C1 segment of cervical spinal cord (tissue), 14 donors: Measurements from ENCODE around the gene HSD17B4.
A peak's percentile ranks its signal among the peaks of the same experiment; 100 is the strongest.
"Not testable (repeated sequence)": the region's sequence is repeated elsewhere in the genome, so short reads cannot be mapped to it uniquely, and the experiment has no call there.

Experiments
- DNase-seq, 14 donors: peaks; one replicate each; lab custom pipeline; 2025; lab: John Stamatoyannopoulos, UW

Gene HSD17B4, protein sequence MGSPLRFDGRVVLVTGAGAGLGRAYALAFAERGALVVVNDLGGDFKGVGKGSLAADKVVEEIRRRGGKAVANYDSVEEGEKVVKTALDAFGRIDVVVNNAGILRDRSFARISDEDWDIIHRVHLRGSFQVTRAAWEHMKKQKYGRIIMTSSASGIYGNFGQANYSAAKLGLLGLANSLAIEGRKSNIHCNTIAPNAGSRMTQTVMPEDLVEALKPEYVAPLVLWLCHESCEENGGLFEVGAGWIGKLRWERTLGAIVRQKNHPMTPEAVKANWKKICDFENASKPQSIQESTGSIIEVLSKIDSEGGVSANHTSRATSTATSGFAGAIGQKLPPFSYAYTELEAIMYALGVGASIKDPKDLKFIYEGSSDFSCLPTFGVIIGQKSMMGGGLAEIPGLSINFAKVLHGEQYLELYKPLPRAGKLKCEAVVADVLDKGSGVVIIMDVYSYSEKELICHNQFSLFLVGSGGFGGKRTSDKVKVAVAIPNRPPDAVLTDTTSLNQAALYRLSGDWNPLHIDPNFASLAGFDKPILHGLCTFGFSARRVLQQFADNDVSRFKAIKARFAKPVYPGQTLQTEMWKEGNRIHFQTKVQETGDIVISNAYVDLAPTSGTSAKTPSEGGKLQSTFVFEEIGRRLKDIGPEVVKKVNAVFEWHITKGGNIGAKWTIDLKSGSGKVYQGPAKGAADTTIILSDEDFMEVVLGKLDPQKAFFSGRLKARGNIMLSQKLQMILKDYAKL

DNA sequence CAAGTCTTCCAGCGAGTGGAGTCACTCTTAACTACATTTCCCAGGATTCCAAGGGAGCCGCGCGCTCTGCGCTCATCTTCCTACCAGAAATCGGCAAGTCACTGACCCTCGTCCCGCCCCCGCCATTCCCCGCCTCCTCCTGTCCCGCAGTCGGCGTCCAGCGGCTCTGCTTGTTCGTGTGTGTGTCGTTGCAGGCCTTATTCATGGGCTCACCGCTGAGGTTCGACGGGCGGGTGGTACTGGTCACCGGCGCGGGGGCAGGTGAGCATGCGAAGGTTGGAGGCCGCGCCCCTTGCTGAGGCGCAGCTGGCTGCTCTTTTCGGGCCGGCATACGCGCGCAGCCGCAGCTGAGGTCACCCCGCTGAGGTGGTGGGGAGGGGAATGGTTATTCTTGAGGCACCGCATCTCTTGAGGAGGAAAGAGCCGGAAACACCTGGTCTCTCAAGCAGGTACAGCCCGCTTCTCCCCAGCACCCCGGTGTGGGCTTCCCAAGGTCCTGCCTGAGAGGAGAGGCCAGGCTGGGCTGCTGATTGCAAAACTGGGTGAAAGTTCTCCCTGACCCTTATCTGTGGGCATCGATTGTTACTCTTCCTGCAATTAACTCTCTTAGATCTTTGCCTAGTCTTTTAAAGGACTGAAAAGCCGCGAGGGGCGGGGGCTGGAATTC is at the start of gene HSD17B4:
TSS of gene HSD17B4 (plus strand) at position 125 of the 667 bp plus-strand sequence. CDS start at position 204, 79 bp downstream.
- DNase-seq, result peak; percentile 33 to 90 (median 84)

DNA sequence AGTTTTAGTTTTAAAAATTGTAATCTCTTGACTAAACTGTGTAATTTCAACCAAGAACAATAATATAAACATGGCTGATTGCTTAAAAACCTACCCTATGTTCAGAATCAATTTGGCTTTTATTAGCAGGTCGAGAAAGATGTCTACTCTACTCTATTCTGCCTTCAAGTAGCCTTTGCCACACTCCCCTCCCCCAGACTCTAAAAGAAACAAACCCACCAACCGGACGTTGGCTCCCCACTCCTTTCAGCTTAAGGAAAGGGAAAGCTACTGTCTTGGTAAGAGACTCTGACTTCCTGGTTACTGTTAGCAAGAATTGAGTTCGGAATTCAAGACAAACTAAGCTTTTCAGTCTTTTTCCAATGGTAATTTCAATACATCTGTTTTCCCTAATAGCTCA is 49.7 kb upstream of the HSD17B4 start:
- DNase-seq, result no peak

DNA sequence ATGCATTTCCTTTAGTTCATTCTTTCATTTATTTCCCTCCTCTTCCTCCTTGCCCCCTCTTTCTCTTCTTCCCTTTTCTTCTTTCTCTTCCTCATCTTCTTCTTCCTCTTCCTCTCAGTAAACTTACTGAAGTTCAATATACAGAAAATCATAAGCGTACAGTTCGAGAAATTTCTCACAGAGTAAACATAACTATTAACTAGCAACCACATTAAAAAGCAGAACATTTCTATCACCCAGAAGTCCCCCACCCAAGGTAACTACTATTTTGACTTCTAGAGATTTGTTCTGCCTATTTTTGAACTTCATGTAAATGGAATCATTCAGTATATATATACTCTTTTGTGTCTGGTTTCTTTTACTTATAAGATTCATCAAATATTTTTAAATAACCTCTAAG is 48.3 kb upstream of the HSD17B4 start:
- no peak for DNase-seq

DNA sequence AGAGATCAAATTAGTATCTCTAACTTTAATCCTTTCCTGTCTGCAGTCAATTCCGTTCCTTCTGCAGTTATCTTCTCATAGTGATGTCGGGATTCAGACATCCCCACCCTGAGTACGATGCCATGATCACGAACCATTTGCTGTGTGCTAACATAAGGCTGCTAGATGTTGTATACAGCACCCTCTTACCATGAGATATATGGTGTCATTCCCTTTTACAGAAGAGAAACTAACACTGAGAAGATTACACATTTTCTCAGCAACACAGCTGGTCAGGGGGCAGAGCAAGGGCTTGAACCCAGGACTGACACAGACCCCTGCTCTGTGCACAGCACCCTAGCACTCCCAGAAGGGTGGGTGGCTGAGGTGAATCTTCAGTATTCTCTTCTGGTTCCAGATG is 46.9 kb upstream of the HSD17B4 start:
- DNase-seq, result no peak

DNA sequence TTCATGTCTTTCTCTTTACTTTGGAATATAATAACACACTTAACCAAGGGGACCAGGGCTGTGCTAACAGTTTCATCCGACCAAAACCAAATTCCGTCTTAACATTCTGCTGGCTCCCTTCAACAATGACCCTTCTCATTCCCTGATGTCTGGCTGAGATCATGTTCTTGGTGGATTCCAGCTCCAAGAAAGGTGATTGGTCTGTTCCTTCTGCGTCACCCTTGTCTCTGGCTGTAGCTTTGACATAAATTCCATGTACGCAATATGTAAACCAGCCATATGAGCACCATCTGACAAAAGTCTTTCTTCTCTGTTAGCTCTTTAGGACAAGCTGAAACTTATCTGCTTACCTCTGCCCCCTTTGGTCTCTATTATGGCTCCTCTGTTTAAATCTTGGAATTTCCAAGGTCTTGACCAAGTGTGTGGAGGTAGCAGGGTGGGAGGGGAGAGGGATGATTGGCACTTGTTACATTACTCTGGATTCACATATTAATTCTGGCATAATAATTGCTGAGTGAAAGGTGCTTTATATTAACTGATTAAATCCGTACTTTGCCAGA is 45.7 kb upstream of the HSD17B4 start:
- DNase-seq, result no peak

DNA sequence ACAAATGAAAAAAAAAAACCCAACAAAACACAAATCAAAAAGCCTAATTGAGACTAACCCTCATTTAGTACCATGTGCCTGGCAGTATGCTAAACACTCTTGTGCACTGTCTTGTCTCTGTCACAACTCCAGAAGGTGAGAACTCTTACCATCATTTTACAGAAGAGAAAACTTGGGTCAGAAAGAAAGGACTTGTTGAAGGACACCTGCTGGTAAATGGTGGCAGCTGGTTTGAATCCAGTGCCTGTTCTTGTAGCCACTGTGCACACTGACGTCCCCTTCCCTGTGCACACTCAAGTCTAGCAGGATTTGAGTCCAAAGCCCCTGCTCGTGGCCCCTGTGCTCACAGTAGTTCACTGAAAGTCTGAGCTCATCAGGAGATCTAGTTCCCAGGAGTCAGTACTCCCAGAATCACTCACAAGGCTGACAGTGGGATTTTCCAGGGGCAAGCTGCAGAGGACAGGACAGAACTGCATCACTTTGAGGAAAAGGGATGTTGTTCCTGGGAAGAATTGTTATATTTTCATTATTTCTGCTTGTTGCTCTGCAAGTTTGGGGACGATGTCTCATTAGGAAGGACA is 43.0 kb upstream of the HSD17B4 start:
- DNase-seq, result no peak

DNA sequence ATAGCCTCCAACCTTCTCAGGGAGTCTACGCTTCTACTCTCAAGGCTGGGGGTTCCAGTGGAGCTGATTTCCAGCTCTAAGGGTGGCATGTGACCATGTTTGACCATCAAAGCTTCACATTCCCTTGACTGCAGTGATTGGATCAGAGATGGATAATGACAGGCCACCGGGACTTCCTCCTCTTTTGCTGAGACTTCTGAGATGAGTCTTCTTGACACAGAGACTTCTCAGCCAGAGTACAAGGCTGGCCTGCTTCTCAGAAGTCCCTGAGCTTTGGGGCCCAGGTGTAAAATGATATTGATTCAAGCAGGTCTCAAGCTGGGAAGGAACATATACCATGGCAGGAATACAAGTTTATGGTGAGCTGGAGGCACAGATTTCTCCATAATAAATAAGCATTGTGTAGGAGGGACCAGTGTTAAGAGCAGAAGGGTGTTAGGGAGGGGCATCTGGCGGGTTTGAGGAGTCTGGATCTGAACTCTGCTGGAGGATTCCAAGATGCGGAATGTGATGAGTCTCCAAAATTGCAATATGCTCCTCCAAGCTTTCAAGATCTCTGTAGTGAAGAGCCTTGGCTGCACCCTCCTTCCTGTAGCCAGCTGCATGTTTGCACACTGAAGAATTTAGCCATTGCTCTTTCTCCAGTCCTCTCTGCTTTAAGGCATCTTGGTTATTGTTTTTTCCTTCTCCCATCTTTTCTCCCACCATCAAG is 41.7 kb upstream of the HSD17B4 start:
- no peak for DNase-seq

DNA sequence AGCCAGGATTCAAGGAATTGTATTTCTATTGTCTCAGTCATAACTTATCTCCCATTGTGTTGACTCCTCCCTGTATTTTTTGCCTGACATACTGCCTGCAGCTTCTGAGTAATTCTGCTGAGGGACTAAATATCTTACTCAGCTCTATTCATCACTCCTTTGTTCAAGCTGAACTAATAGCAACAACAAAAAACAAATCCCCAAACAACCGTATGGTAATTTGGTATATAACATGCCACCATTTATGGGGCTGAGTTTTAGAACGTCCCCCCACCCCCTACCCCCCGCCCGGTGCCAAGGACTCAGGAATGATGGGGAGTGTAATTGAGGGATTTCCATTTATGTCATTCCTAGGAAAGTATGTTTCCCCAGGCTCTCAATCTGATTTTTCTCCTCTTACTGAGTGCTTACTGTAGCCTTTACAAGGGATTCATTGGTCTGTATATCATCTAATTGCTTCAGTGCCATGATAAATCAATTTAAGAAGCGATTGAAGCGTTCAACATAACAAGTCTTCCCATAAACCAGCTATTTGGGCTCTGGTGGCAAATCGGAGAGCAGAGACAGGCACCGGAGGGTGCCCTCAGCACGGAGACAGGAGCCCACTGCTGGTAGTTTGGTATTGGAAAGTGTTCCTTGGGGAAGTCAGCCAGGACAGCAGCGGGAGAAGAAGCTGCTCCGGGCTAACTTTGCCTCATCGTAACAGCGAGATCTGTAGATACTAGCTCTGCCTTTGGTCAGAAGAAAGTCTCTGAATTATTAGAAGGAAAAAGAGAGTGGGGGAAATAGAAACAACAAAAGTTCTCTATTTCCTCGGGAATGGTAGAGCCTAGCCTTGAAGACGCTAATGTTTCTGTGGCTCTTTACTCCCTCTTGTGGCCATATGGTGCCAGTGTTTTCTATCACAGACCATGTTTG is 40.7 kb upstream of the HSD17B4 start:
- DNase-seq, result peak in 12 of 14 donors; percentile 36 to 82 (median 54)

DNA sequence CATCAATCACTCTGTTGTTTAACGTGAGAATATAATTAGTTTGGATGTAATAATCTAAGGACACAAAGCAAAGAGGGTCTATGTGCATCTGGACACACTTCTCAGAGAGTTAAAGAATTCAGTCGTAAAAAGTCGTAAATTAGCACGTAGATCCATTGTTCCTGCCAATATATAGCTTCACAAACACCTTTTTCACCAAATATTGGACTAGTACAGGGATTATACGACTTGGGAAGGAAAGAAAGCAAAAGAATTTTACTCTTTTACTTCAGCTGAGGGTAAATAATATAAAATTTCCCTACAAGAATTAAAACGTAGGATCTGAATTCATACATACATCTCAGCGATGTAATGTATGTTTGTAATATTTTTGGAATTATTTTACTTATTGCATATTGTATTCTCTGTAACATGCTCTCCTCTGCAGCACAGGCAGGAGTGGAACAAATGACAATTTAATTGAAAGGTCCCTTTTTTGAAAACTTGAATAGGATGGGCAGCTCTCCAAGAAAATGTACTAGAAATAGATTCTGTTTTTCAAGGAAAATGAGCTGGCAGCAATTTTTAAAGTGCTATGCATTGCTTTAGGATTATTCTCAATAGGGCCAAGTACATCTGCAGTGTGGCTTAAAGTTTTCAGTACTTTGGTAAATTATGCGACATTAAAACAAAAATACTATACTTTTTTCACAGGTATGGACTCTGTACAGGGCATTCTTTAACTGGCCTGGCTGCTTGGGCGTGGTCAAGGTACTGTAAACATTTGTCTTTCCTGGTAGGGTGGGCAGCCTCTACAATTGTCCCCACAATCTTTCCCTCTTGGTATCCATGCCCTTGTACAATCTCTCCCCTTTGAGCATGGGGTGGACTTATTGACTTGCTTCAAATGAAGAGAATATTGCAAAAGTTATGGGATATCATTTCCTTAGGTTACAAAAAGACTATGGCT is 39.7 kb upstream of the HSD17B4 start:
- no peak for DNase-seq

DNA sequence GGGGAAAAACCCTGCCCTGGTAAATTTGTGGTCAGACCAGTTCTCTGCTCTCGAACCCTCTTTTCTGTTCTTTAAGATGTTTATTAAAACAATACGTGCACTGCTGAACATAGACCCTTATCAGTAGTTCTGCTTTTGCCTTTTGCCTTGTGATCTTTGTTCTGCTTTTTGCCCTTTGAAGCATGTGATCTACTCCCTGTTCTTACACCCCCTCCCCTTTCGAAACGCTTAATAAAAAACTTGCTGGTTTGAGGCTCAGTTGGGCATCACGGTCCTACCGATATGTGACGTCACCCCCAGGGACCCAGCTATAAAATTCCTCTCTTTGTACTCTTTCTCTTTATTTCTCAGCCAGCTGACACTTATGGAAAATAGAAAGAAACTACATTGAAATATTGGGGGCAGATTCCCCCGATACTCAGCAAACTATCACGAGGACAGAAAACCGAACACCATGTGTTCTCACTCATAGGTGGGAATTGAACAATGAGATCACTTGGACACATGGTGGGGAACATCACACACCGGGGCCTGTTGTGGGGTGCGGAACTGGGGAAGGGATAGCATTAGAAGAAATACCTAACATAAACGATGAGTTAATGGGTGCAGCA is 38.1 kb upstream of the HSD17B4 start:
- DNase-seq, result not testable (repeated sequence)

DNA sequence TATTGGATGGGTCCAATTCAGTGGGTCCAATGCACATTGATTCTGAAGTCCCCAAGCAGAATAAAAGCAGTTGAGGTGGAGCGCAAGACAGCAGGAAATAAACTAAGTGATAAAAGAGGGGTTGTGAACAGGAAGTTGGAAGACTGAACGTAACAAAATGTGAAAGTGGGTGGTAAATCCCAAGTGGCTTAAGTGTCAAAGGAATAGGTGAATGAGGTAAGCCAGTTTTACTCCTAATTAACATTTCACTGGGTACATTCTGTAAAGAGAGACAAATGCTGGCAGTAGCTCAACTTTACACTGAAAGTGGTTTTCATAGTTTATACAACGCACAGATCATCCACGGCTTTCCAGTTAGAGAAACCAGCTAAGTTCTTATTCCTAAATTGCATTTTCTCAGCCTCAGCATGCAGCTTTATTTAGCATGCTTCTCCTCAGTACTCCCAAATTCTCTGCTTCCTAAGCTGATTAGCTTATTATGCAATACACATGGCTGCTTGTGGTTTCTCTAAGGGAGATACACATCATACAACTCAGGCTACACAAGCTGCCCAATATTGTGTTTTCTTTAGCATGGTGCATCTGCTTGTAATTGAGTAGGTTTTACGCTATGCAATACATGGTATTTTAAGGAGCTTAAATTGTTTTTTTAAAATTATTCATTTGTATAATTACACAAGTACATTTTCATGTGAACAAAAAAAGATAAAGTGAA is 34.2 kb upstream of the HSD17B4 start:
- DNase-seq, result no peak

DNA sequence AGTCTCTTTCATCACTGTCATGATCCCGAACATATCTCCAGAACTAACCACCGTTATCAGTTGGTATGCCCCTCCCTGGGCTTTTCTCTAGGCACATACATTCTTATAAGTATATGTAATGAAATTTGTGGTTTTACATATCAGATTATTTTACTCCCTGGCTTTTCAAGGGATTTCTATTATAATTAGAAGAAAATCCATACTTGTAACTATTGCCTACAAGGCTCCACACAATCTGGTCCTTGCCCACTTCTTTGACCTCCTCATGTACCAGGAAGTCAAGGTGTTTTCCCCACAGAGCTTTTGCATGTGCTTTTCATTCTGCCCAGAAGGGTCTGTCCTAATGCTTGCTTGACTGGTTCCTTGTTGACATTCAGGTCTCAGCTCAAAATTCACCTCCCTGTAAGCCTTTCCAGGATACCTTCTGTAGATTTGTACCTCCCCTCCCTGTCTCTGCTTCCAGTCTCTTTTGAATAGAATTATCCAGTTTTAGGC is 33.6 kb upstream of the HSD17B4 start:
- DNase-seq, result no peak

DNA sequence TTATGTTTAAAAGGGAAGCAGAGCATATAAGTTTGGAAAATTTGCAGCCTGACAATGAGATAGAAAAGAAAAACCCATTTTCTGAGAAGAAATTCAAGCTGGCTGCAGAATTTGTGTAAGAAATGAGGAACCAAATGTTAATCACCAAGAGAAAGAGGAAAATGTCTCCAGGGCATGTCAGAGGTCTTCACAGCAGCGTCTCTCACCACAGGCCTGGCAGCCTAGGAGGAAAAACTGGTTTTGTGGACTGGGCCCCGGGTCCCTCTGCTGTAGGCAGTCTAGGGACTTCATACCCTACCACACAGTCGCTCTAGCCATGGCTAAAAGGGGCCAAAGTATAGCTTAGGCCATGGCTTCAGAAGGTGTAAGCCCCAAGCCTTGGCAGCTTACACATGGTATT is 32.1 kb upstream of the HSD17B4 start:
- no peak for DNase-seq

DNA sequence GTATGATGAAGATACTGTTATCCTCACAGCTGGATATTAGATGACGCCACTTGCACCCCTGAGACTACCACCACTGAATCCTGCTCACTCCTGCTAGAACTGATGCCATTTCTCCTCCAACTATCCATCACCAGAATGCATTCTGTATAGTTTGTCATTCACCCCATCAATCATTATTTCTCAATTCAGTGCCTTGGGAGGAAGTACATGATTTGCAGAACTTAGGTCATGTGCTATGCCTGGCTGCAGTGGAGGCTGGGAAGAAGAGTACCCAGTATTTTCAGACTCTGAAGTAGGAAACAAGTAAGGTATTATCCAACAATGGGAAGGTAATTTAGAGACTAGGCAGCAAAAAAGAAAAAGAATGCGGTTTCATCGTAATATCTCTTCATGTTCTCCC is 26.2 kb upstream of the HSD17B4 start:
- DNase-seq, result no peak

DNA sequence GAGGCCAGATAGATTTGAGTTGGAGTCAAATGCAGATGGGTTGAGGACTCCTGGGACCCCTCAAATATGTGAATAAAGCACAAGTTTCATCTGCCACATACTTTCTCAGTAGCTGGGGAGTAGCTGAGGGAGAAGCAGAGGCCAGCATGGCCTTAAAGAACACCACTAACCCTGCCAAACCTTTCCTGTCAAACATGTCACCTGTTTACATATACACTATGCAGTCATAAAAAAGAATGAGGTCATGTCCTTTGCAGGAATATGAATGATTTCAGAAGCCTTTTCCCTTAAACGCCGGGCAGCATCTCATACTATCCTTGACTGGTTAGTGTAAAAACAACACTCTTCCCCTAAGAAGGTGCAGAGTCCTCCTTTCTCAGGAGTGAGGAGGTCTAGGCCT is 25.2 kb upstream of the HSD17B4 start:
- DNase-seq, result no peak

DNA sequence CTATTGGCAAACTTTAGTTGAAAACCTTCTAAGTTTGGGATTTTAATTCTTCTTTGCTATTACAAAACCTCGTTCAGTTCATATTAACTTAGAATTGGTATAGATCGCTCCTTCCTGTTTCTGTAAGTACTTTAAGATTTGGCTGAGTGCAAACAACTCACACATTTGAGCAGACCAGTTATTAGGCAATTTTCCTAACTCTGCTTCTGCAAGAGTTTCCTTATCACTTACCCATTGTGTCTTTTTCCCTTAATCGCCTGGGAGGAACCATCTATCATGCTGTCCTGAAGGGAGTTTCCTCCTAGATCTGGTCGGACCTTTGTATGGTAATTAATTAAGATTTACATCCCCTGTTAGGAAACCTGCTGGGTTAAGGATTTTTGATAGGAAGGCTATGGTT is 24.7 kb upstream of the HSD17B4 start:
- not testable (repeated sequence) for DNase-seq

DNA sequence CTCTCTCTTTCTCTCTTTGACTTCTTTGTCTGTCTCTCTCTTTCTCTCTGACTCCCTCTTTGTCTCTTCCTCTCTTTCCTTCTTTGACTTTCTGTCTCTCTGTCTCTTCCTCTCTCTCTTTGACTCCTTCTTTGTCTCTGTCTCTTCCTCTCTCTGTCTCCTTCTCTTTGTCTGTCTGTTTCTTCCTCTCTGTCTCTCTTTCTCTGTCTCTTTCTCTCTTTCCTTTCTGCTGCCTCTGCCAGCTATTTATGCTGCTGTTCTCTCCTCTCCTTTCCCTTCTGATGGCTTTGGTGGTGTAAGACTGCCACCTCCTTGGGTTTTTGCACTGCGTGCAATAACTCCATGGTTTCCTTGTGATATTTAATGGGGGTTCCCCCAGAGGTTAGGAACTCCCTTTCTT is 24.1 kb upstream of the HSD17B4 start:
- DNase-seq, result not testable (repeated sequence)

DNA sequence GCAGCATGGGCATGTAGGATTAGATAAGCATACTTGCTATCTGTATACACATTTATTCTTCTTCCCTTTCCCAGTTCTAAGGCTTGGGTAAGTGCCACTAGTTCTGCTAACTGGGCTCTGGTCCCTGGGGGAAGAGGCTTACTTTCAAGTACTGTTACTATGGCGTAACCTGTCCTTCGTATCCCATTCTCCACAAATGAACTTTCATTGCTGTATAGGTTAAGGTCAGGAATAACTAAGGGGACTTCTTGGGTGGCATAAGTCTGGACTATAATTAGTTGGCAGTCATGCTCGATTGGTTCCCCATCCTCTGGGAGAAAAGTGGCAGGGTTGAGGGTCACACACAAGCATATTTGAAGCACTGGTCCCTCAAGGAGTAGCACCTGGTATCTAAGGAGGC is 23.7 kb upstream of the HSD17B4 start:
- DNase-seq, result not testable (repeated sequence)
